Loucy (cell line): Measurements from ENCODE around the gene CHST7.
"Not testable (repeated sequence)": the region's sequence is repeated elsewhere in the genome, so short reads cannot be mapped to it uniquely, and the experiment has no call there.

Experiments
- H2AFZ ChIP-seq: fragments of 200-600 bp; sonication (generic); 2 replicates; pipeline ENCODE4 v1.6.0; 2016; ENCODE audit warnings: antibody characterized with exemption, mild to moderate bottlenecking, low read length, moderate library complexity
- H3F3A ChIP-seq: fragments of 200-600 bp; 2 replicates; pipeline ENCODE4 v1.6.0; 2016; ENCODE audit warnings: antibody characterized with exemption, low read depth, mild to moderate bottlenecking
- H3K27me3 ChIP-seq: fragments of 200-600 bp; sonication (generic); 2 replicates; pipeline ENCODE4 v1.6.1; 2014; ENCODE audit warnings: low read length, mild to moderate bottlenecking; ENCODE audit not compliant: insufficient read depth, poor library complexity, severe bottlenecking
- H3K36me3 ChIP-seq: fragments of 200-600 bp; sonication (generic); 2 replicates; pipeline ENCODE4 v1.6.1; 2016; ENCODE audit warnings: low read length; ENCODE audit not compliant: insufficient read depth
- H3K4me1 ChIP-seq: fragments of 200-600 bp; sonication (generic); 2 replicates; pipeline ENCODE4 v1.5.1; 2014; ENCODE audit warnings: low read length, mild to moderate bottlenecking; ENCODE audit not compliant: insufficient read depth, poor library complexity, severe bottlenecking
- H3K4me2 ChIP-seq: fragments of 200-600 bp; sonication (generic); 2 replicates; pipeline ENCODE4 v1.6.0; 2014; ENCODE audit warnings: antibody characterized with exemption, low read length, low read depth, mild to moderate bottlenecking; ENCODE audit not compliant: poor library complexity, severe bottlenecking
- H3K4me3 ChIP-seq: fragments of 200-600 bp; sonication (generic); 2 replicates; pipeline ENCODE4 v1.5.1; 2014; ENCODE audit warnings: low read length, mild to moderate bottlenecking, mixed read lengths; ENCODE audit not compliant: poor library complexity, severe bottlenecking
- H3K79me2 ChIP-seq: fragments of 200-600 bp; sonication (generic); 2 replicates; pipeline ENCODE4 v1.6.1; 2014; ENCODE audit warnings: low read length; ENCODE audit not compliant: insufficient read depth
- H3K9ac ChIP-seq: fragments of 200-600 bp; sonication (generic); 2 replicates; pipeline ENCODE4 v1.6.0; 2014; ENCODE audit warnings: mild to moderate bottlenecking, low read depth, low read length, moderate library complexity; ENCODE audit not compliant: poor library complexity, severe bottlenecking
- H3K9me2 ChIP-seq: fragments of 200-600 bp; sonication (generic); replicated peaks from 2 replicates; pipeline ENCODE4 v1.6.1; 2016; ENCODE audit warnings: low read depth, low read length, mixed read lengths
- H3K9me3 ChIP-seq: fragments of 200-600 bp; sonication (generic); 2 replicates; pipeline ENCODE4 v1.6.1; 2014; ENCODE audit warnings: mild to moderate bottlenecking, antibody characterized with exemption, low read length, low read depth; ENCODE audit not compliant: insufficient read depth
- H4K20me1 ChIP-seq: fragments of 200-600 bp; sonication (generic); 2 replicates; pipeline ENCODE4 v1.6.0; 2014; ENCODE audit warnings: antibody characterized with exemption, low read length, mild to moderate bottlenecking; ENCODE audit not compliant: insufficient read depth, poor library complexity, severe bottlenecking
- CTCF ChIP-seq: fragments of 200-600 bp; sonication (generic); conservative IDR thresholded peaks from 2 replicates; pipeline ENCODE4 v1.5.1; 2014; ENCODE audit warnings: mild to moderate bottlenecking, antibody characterized with exemption, low read length
- EZH2phosphoT487 ChIP-seq: fragments of 200-600 bp; IDR thresholded peaks from 2 replicates; pipeline ENCODE4 v1.6.1; 2018; ENCODE audit warnings: antibody characterized with exemption, mild to moderate bottlenecking, moderate library complexity, borderline replicate concordance

The CHST7 gene

GRCh38 chrX:46573331-46573891 is at the start of gene CHST7:
Gene CHST7, plus strand, starts transcription at chrX:46573765. Its CDS starts 167 bp downstream, at chrX:46573932.
- Histone ChIP-seq H3K9me3 (no peaks in the 10 kb centered on the region), H3K4me3 (peak within 1 kb of the TSS; percentile 84), H3K9me2 (no peaks in the 10 kb centered on the region), H4K20me1 (no peaks in the 10 kb centered on the region), H3K9ac (peak within 1 kb of the TSS; percentile 69), H3K4me1 (peaks cover 20% of the 10 kb centered on the region), H3K36me3 (no peaks in the 10 kb centered on the region), H3K27me3 (no peaks in the 10 kb centered on the region), H2AFZ (peak within 1 kb of the TSS; percentile 99), H3F3A (no peaks in the 10 kb centered on the region), H3K79me2 (peaks cover 3% of the 10 kb centered on the region), H3K4me2 (peak within 1 kb of the TSS; percentile 90)
- TF ChIP-seq EZH2phosphoT487 (no peak), CTCF (peak; percentile 60)

GRCh38 chrX:46528640-46529039 is 44.9 kb upstream of the CHST7 start:
- not testable (repeated sequence) for H3K4me3 ChIP-seq, H3K4me1 ChIP-seq, H3K9ac ChIP-seq, H3F3A ChIP-seq, H4K20me1 ChIP-seq, H3K27me3 ChIP-seq, H3K4me2 ChIP-seq, H3K36me3 ChIP-seq, H3K9me2 ChIP-seq, H2AFZ ChIP-seq, H3K9me3 ChIP-seq, H3K79me2 ChIP-seq

- not testable (repeated sequence) for H3K79me2 ChIP-seq, H3K9ac ChIP-seq, H3K9me3 ChIP-seq, H3K4me3 ChIP-seq, H4K20me1 ChIP-seq, H3K9me2 ChIP-seq, H3K36me3 ChIP-seq, H3F3A ChIP-seq, H3K27me3 ChIP-seq, H3K4me2 ChIP-seq, H2AFZ ChIP-seq, H3K4me1 ChIP-seq
Observed at GRCh38 chrX:46529740-46530403, 43.7 kb upstream of the CHST7 start.

GRCh38 chrX:46530404-46530908 is 43.1 kb upstream of the CHST7 start:
- not testable (repeated sequence) for H3K4me3 ChIP-seq, H3K9ac ChIP-seq, H3K4me2 ChIP-seq, H3K79me2 ChIP-seq, H3K36me3 ChIP-seq, H2AFZ ChIP-seq, H4K20me1 ChIP-seq, H3K9me2 ChIP-seq, H3K9me3 ChIP-seq, H3K27me3 ChIP-seq, H3F3A ChIP-seq, H3K4me1 ChIP-seq
